ENCODE measurements around the gene TMEM45A.

- TF ChIP-seq POLR2A (IDR thresholded peaks at IDR 0.05; ENCODE audit: low read length) (no peak), GATA1 (IDR thresholded peaks at IDR 0.05; ENCODE audit: low read depth, low read length) (no peak)
These were observed 53.8 kb downstream of the TMEM45A start for GRCh38 chr3:100546020-100546744.
